ENCODE data around the gene GTF3C2. TPM values are rescaled to one million over a fixed set of nuclear protein-coding genes. Genes with fewer than 3 reads are reported as not detected.
A peak's percentile ranks its signal among the peaks of the same experiment; 100 is the strongest.

Gene GTF3C2
- total and polyA plus RNA-seq, 9 of the 15 experiments (the other 6 are each of a cell fraction or from before 2014, with no cell fraction given), result 35.5 to 96.8 (median 53.0) TPM

GRCh38 chr2:27322766-27323595, 33.6 kb downstream of the GTF3C2 start, which contains the start of gene MPV17 (continued):
- peak in 2 of 3 experiments; percentile 56 to 84 for TF ChIP-seq YY1 (IDR thresholded peaks at IDR 0.05; ENCODE audit: borderline replicate concordance in 1 of 3, control insufficient read depth in 1 of 3, extremely low read depth in 1 of 3, insufficient read depth in 3 of 3, insufficient read length in 1 of 3, insufficient replicate concordance in 2 of 3, low read depth in 1 of 3, low read length in 2 of 3)
- TF ChIP-seq, protein P1, sequence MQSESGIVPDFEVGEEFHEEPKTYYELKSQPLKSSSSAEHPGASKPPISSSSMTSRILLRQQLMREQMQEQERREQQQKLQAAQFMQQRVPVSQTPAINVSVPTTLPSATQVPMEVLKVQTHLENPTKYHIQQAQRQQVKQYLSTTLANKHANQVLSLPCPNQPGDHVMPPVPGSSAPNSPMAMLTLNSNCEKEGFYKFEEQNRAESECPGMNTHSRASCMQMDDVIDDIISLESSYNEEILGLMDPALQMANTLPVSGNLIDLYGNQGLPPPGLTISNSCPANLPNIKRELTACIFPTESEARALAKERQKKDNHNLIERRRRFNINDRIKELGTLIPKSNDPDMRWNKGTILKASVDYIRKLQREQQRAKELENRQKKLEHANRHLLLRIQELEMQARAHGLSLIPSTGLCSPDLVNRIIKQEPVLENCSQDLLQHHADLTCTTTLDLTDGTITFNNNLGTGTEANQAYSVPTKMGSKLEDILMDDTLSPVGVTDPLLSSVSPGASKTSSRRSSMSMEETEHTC (IDR thresholded peaks at IDR 0.05), result peak; percentile 70; the same call in 1 of the 2 replicates
- TF ChIP-seq U2AF1 (optimal IDR thresholded peaks at IDR 0.05; ENCODE audit: low read depth, low read length), result no peak
- TF ChIP-seq NFRKB (IDR thresholded peaks at IDR 0.05; ENCODE audit: low read depth), result peak; percentile 82; the same call in 1 of the 2 replicates
- TF ChIP-seq ZNF644 (tag; IDR thresholded peaks at IDR 0.05; ENCODE audit: low read depth), result no peak
- TF ChIP-seq RBBP5 (IDR thresholded peaks at IDR 0.05; ENCODE audit: borderline replicate concordance, insufficient read depth, low read length, poor library complexity, severe bottlenecking), result peak; percentile 57
- no peak for TF ChIP-seq ZSCAN29 (IDR thresholded peaks at IDR 0.05)
- TF ChIP-seq, protein P2, sequence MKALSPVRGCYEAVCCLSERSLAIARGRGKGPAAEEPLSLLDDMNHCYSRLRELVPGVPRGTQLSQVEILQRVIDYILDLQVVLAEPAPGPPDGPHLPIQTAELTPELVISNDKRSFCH (CRISPR knock-in tag; IDR thresholded peaks at IDR 0.05), result no peak
- TF ChIP-seq, protein P2 (tag; IDR thresholded peaks at IDR 0.05), result no peak
- peak; percentile 77 for TF ChIP-seq LCOR (CRISPR knock-in tag; IDR thresholded peaks at IDR 0.05)
- TF ChIP-seq PML (IDR thresholded peaks at IDR 0.05; ENCODE audit: low read length), result peak; percentile 84
- 0 out of 2 replicates have a peak, but pooled peaks have one; percentile 36 for TF ChIP-seq ZBTB26 (CRISPR knock-in tag; IDR thresholded peaks at IDR 0.05)
- TF ChIP-seq CBX1 (IDR thresholded peaks at IDR 0.05; ENCODE audit: low read depth), result peak; percentile 77; the same call in 1 of the 2 replicates
- TF ChIP-seq HCFC1 (IDR thresholded peaks at IDR 0.05; ENCODE audit: low read depth, low read length), result peak; percentile 62
- TF ChIP-seq USF1 (CRISPR knock-in tag; IDR thresholded peaks at IDR 0.05), result peak; percentile 98
- peak; percentile 53 to 68; a peak in 2 of 4 replicates for TF ChIP-seq SIN3A (IDR thresholded peaks at IDR 0.05; ENCODE audit: borderline replicate concordance in 2 of 2, control insufficient read depth in 1 of 2, low read depth in 2 of 2, low read length in 2 of 2)
- TF ChIP-seq, protein P3, sequence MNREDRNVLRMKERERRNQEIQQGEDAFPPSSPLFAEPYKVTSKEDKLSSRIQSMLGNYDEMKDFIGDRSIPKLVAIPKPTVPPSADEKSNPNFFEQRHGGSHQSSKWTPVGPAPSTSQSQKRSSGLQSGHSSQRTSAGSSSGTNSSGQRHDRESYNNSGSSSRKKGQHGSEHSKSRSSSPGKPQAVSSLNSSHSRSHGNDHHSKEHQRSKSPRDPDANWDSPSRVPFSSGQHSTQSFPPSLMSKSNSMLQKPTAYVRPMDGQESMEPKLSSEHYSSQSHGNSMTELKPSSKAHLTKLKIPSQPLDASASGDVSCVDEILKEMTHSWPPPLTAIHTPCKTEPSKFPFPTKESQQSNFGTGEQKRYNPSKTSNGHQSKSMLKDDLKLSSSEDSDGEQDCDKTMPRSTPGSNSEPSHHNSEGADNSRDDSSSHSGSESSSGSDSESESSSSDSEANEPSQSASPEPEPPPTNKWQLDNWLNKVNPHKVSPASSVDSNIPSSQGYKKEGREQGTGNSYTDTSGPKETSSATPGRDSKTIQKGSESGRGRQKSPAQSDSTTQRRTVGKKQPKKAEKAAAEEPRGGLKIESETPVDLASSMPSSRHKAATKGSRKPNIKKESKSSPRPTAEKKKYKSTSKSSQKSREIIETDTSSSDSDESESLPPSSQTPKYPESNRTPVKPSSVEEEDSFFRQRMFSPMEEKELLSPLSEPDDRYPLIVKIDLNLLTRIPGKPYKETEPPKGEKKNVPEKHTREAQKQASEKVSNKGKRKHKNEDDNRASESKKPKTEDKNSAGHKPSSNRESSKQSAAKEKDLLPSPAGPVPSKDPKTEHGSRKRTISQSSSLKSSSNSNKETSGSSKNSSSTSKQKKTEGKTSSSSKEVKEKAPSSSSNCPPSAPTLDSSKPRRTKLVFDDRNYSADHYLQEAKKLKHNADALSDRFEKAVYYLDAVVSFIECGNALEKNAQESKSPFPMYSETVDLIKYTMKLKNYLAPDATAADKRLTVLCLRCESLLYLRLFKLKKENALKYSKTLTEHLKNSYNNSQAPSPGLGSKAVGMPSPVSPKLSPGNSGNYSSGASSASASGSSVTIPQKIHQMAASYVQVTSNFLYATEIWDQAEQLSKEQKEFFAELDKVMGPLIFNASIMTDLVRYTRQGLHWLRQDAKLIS (CRISPR knock-in tag; IDR thresholded peaks at IDR 0.05), result peak; percentile 74
- peak; percentile 86 for TF ChIP-seq ATF7 (IDR thresholded peaks at IDR 0.05)
